PC-3 (cell line): Measurements from ENCODE around the gene PGF.

Source experiments
- EZH2 ChIP-seq: fragments of 300-600 bp; sonication (generic); IDR thresholded peaks from one replicate; pipeline ENCODE4 v1.6.1; 2017; ENCODE audit warnings: antibody characterized with exemption, mild to moderate bottlenecking, low read length; ENCODE audit not compliant: unreplicated experiment
- EZH2phosphoT487 ChIP-seq: fragments of 300-600 bp; sonication (generic); IDR thresholded peaks from 2 replicates; pipeline ENCODE4 v1.6.1; 2018; ENCODE audit warnings: mild to moderate bottlenecking, antibody characterized with exemption, low read length, borderline replicate concordance
- TF ChIP-seq, protein P1 (sequence below): fragments of 300-600 bp; sonication (generic); conservative IDR thresholded peaks from 2 replicates; pipeline ENCODE4 v1.5.1; 2017; ENCODE audit warnings: antibody characterized with exemption, low read depth, mild to moderate bottlenecking, low read length

DNA sequence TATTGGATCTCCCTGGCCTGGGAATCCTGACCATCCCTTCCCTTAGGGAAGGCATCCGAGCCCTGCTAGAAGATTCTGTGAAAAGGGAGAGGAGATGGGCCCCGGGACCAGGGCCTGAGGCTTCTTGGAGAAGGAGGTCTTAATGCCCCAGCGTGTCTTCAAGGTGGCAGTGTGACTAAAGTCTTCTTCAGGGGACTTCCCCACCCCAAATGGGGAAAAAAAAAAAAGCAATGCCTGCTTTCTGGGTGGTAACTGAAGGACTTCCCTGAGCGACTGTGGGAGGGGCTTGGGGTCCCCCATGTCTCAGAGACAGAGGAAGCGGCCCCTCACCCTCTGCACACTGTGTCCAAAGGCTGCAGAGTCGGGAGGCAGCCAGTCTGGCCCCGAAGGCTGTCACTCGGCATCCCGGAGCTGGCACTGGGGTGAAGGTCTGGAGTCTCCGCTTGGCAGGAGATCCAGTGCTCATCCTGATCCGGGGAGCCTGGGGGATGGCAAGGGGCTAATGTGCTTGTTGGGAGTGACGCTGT, 7.8 kb upstream of the PGF start:
- TF ChIP-seq EZH2 (no peak), EZH2phosphoT487 (no peak)
- TF ChIP-seq, protein P1, sequence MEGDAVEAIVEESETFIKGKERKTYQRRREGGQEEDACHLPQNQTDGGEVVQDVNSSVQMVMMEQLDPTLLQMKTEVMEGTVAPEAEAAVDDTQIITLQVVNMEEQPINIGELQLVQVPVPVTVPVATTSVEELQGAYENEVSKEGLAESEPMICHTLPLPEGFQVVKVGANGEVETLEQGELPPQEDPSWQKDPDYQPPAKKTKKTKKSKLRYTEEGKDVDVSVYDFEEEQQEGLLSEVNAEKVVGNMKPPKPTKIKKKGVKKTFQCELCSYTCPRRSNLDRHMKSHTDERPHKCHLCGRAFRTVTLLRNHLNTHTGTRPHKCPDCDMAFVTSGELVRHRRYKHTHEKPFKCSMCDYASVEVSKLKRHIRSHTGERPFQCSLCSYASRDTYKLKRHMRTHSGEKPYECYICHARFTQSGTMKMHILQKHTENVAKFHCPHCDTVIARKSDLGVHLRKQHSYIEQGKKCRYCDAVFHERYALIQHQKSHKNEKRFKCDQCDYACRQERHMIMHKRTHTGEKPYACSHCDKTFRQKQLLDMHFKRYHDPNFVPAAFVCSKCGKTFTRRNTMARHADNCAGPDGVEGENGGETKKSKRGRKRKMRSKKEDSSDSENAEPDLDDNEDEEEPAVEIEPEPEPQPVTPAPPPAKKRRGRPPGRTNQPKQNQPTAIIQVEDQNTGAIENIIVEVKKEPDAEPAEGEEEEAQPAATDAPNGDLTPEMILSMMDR = no peak
